NCI-H510A (cell line): Measurements from ENCODE around the gene INPP4B.
"Not testable (repeated sequence)": the region's sequence is repeated elsewhere in the genome, so short reads cannot be mapped to it uniquely, and the experiment has no call there.

Experiments used
- DNase-seq: peaks from one replicate; lab custom pipeline; 2025; lab: John Stamatoyannopoulos, UW

The INPP4B gene

DNA sequence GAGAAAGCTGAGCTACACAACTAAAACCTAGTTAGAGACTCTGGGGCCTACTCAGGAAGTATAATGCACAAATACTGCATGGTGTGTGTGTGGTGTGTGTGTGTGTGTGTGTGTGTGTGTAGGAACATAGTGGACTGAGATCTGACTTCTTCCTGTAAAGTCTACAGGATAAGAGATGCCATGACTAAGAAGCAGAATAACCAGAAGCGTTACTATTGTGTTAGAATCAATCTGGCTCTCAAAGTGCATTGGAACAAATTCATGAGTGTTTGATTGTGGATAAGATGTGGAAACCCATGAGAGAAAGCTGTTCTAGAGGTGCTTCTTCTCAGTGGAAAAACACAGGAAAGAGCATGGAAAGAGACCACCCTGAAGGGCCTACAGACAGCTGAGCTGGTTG is 302.1 kb downstream of the INPP4B start:
- DNase-seq: no peak

DNA sequence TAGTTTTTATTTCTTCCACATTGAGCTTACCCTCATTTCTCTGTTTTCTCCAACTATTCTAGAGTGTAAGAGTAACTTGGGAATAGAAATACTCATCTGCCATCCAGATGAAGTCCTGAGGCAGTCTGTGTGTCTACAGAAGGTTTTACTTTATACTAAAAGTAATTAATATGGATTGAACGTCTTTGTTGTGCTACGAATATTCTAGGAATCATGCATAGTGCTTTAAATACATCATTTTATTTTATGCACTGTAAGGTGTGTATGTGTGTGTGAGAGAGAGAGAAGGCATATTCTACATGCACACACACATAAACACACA is 305.7 kb downstream of the INPP4B start:
- DNase-seq: no peak

DNA sequence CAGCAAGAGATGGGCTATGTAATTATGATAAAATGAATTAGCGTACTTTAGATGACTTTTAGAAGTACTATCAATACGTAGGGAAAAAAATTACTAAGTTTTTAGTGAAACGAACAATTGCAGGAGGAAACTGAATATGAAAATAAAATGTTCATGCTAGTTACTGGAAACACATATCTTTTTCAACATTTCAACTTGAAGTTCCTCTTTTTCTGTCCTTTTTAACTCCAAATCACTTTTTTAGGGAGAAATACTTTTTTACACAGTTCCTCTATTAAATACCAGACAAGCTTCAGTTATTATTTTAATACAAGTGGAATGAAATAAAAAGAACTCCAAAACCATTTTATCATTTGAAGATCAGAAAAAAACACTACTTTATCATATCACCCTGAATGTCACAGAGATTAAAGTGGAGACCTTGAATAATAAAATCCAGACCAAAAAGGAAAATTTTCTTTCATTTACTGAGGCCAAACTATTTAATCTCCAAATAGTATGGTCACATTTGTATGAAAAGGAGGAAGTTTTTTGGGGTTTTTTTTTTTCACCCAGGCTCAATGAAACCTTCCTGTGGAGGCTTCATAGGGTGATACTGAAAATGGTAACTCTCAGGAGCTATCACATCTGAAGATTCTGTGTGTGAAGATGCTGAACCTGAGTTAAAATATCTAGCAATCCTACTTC is 306.2 kb downstream of the INPP4B start:
- DNase-seq: no peak

DNA sequence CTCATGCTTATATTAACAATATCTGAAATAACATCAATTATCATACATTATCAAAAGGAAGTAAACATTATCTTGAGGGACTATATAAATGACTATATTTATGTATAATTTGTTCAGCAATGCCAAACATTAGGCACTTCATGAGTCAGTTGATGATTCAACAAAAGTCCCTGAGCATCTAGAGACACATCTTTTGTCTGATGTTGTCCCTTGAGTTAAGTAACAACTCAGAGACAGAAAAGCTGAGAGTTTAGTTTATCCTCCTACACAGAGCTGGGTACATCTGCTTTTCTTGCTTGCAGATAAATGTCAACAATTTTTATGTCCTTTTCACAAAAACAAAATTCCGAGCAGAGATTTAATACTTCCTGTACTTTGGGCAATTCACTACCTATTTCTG is 311.1 kb downstream of the INPP4B start:
- no peak for DNase-seq

DNA sequence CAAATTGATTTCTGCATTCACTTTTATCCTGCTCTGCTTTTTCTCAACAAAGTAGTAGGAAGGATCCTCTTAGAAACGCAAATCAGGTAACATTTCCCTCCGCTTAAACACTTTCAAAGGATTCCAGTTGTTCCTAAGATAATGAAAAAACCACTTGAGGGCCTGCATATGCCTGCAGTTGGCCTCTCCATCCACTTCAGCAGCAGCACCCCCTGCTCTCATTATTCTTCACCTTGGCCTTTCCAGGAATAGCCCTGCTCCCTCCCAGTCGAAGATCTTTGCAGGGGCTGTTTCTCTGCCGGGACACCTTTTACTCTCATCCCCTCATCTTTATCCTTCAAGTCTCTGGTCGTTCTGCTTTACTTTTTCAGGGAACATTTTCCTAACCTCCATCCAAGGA is 314.0 kb downstream of the INPP4B start:
- no peak for DNase-seq

DNA sequence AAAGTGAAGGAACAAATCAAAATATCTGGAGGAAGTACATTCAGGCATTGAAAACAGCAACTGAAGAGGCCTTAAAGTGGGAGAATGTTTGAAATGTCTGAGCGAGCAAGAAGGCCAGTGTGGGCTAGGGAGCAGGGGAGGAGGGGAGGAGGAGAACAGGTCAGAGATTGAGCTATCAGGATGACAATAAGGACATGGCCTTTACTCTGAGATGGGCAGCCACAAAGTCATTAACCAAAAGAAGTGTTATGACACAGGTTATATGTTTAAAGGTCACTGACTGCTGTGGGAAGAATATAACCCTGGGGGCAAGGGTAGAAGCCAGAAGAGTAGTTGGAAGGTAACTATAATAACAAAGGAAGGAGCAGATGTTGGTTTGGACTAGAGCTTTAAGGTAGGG is 315.4 kb downstream of the INPP4B start:
- no peak for DNase-seq

DNA sequence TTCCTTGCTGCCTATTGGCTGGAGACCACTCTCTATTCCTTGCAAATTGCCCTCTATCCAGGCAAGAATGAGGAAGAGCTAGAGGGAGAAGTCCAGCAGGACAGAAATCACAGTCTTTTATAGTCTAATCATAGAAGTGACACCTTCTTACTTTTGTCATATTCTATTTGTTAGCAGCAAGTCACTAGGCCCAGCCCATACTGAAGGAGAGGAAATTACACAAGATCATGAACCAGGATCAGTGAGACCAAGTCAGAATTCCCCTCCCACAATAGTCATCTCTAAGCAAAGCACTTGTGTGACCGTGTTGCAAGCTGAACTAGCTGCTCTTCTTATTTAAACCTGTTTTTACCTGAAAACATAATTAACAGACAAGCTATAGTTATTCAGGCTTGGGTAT is 317.7 kb downstream of the INPP4B start:
- DNase-seq: no peak

DNA sequence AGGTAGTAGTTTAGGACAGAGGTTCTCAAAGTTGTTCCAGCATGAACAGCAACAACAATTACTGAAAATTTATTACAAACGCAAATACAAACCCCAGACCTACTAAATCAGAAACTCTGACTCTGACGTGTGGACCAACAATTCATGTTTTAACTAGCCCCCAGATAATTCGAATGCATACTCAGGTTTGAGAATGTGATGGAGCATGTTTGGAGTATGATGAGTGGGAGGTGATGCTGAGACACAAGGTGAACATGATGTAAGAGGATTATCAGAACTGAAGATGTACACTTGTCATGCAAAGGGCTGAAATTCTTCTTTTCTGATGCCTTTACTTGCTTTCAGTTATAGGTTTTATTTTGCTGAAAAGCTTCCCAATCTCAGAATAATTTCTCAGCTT is 323.0 kb downstream of the INPP4B start:
- no peak for DNase-seq

DNA sequence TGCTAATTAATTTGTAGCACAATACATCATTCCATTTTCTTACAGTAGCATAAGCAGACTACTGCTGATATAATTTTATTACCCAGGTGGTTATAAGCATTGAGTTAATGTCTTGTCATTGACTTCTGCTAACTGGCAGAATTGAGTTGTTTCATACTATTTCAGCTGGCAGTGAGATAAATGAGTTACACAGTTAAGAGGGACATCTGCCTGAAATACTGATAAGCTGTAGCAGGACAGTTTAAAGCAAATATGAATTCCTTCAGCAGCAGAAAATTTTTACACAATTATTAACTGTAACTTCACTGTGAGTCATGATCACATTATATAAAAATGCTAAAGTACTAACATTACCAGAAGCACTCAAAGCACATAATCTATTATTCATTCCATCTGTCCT is 326.8 kb downstream of the INPP4B start:
- DNase-seq: no peak

DNA sequence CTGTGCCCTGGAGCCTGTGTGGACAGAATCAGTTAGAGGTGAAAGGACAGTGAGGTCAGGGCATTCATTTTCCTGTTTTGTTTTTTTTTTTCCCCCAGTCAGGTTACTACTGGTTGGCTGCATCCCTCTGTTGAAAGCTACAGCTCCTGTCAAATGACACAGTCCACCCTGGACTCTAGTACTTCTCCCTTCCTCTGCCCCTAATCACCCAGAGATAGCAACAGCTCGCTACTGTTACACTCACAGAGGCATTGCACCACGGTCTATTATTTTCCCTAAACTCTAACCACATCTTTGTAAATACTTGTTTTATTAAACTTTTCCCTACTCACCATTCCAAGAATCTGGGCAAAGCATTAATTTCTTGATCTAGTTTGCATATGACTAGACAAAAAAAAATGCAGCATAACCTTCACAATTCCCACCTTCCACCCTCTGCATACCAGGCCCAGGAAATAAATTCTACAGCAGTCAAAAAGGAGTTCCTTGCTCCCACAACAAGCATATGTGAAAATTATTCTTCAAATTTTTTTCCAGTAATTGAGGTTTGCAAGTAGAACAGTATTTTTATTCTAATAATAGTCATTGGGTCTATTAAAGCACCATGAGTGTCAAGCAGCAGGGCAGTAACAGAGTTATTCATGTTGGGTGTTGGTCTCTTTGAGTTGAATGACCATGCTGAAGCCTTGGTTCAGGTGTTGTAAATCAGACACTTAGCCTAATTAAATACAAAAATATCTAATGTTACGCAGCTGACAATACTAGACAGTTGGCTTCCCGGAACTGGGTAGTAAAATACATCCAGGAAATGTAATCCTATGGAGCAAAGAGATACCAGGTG is 329.2 kb downstream of the INPP4B start:
- no peak for DNase-seq

DNA sequence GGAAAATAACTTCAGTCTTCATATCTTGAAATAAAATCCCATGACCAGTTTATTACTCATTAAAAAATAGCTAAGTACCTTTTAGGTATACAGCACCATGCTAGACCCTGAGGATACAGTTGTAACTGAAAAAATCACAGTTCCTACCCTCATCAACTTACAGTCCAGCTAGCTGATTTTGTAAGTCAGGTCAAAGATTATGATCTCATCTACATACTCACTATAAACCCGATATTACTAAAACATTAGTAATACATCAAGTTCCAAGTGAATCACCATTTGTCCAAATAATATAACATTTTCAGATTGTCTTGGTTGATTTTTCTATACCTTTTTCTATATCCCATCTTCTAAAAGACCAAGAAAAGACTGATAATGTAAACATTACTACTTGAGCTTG is 333.9 kb downstream of the INPP4B start:
- no peak for DNase-seq

DNA sequence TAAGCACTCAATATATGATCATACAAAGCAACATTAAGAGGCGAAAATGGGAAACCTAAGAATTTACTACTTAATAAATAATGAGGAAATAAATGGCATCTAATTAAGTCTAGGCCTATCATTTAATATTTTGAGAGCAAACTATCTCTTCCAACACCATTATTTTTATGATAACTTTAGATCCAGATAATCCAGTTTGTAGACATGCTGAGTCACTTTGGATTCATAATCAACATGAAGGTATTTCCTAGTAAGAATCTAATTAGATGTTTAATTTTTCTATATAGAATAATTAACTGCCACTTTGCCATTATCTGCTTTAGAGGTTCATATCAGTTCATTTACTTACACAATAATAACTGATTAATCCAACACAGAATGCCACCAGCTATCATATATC is 336.2 kb downstream of the INPP4B start:
- no peak for DNase-seq

DNA sequence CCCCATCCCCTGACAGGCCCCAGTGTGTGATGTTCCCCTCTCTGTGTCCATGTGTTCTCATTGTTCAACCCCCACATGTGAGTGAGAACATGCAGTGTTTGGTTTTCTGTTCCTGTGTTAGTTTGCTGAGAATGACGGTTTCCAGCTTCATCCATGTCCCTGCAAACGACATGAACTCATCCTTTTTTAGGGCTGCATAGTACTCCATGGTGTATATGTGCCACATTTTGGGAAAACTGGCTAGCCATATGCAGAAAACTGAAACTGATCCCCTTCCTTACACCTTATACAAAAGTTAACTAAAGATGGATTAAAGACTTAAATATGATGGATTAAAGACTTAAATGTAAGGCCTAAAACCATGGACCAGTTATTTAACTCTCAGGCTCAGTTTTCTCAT is 336.7 kb downstream of the INPP4B start:
- DNase-seq: not testable (repeated sequence)

DNA sequence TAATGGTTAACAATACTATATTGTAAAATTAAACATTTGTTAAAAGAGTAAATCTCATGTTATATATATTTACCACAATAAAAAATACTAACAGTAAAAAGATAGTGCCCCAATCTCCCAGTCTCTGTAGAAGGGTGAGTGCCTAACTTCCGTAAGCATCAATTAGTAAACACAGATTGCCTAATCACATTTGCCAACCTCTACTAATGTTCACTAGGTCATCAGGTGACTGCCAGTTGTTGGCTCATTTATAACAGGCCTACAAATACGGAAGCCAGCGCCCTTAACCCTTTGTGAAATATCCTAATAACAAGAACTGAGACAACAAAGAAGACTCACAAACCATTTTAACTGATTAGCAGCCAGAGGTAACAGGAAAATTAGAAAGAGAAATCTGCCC is 345.1 kb downstream of the INPP4B start:
- DNase-seq: peak; percentile 15

DNA sequence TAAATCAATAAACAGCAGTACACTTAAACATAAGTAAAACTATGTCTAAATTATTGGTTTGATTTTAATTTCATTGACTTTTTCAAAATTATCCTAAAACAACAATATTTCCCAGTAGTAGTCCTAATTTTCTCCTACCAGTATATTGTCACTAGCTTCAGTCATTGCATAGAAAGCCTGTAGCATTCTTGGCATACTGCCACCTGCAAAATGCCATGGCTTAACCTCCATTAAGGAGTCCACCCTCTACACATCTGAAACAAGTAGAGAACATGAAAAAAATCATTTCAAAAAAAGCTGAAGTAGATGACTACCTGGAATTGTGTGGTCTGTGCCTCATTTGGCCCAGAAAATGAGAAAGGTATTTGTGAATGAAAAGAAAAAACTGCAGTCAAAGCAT is 348.5 kb downstream of the INPP4B start:
- DNase-seq: no peak

DNA sequence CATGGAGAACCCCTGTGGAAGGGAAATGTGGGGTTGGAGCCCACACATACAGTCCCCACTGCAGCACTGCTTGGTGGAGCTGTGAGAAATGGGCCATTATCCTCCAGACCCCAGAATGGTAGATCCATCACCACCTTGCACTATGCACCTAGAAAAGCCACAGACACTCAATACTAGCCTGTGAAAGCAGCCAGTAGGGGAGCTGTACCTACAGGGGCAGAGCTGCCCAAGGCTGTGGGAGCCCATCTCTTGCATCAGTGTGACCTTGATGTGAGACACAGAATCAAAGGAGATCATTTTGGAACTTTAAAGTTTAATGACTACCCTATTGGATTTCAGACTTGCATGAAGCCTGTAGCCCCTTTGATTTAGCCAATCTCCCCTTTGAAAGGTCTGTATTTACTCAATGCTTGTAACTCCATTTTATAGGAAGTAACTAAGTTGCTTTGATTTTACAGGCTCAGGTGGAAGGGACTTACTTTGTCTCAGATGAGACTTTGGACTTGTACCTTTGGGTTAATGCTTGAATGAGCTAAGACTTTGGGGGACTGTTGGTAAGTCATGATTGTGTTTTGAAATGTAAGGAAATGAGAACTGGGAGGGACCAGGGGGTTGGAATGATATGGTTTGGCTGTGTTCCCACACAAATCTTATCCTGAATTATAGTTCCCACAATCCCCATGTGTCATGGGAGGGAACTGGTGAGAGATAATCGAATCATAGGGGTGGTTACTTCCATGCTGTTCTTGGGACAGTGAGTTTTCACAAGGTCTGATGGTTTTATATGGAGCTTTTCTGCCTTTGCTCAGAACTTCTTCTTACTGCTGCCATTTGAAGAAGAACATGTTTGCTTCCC is 352.6 kb downstream of the INPP4B start:
- DNase-seq: no peak

DNA sequence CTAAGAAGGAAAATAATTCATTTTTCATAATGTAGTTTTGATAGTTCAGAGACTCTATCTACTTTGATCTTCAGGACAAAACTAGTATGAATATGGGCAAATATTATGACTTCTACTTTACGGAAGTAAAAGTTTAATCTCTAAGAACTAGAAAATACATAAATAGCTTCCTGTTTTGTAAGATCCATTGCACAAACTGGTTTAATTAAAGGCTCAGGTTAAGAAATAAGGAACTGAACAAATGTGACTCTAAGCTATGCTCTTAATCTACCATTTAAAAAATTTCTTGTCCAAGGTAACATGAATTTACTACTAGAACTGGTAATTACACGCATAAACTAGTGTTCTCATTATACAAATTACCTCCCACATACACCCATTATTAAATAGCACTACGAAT is 360.6 kb downstream of the INPP4B start:
- DNase-seq: no peak

DNA sequence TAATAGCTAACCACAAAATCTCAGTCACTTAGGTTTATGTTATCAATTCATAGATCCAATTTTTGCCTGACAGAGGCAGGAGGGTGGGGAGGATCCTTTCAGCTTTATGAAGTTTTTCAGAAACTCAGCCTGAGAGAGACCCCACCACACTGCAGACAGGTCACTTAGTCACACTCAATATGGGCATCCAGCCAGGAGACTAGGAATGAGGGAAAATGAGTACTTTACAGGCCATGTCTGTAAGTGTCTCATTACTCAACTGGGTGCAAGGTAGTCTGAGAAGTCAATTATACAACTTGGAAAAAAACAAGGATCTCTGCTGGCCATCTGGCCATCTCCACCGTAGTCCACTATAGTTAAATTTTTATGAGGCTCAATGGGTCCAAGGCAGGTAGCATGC is 365.9 kb downstream of the INPP4B start:
- DNase-seq: no peak

DNA sequence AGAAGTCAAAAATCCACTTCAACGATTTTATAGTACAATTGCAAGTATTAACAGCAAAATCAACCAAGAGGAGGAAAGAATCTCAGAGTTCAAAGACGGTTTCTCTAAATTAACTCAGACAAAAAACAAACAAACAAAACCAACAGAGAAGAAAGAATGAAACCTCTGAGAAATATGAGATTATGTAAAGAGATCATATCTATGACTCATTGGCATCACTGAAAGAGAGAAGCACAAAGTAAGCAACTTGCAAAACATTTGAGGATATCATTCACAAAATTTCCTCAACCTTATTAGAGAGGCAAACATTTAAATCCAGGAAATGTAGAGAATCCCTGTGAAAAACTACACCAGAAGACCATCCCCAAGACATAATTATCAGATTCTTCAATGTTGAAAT is 370.4 kb downstream of the INPP4B start:
- no peak for DNase-seq

DNA sequence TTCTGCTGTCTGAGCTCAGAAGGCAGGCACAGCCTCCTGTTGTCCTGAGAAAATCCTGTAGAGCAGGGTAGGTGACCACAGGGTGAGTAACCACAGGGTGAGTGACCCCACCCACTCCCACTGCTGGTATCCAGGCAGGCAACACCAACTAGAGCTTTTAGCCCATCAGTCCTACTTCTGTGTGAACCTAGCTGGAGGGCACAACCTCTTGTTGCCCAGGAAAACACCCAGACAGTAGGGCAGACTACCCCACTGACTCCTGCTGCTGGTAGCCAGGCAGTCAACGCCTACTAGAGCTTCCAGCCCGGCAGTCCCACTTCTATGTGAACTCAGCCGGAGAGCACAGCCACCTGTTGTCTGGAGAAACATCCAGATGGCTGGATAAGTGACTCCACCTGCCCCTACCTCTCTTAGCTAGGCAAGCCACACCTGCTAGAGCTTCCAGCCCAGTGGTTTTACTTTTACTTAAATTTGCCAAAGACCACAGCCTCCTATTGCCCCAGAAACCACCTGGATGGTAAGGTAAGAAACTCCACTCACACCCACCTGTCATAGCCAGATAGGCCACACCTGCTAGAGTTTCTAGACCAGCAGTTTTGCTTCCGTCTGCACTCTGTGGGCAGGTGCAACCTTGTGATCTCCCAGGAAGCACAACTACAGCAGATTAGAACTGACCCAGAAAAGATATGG is 371.6 kb downstream of the INPP4B start:
- peak; percentile 93 for DNase-seq

DNA sequence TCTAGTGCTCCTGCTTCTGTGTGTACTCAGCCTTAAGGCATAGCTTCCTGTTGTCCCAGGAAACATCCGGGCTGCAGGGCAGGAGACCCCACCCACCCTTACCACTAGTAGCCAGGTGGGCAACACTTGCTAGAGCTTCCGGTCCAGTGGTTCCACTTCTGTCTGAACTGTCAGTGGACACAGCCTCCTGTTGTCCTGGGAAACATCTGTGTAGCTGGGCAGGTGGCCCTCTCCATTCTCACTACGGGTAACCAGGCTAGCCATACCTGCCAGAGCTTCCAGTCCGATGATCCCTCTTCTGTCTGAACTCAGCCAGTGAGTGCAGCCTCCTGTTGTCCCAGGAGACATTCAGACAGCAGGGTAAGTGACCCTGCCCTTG is 372.2 kb downstream of the INPP4B start:
- DNase-seq: no peak

DNA sequence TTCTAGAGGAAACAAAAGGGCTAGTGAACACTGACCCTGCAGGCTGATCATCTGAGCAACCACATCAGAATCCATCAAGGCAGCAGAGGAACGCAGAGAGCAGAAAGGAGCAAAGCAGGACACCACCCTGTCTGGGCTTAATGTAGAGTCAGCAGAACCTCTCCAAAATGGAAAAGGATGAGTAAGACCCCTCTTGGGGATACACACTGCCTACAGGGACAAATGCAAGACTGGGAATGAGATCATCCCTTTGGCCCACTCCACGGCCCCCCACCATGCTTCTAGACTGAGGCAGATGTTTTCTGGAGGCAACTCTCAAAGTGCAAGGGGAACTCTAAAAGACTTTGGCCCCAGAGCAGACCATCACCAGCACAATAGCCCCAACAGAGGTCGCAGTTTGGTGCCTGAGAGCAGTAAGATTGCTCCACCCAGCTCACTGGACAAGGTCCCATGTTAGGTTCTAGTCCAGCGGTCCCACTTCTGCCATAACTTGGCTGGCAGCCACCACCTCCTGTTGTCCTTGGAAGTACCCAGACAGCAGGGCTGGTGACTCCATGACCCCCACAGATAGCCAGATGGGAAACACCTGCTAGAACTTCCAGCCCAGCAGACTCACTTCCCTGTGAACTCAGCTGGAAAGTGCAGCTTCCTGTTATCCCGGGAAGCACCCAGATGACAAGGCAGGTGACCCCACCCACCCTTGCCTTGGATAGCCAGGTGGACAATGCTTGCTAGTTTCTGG is 372.7 kb downstream of the INPP4B start:
- DNase-seq: peak; percentile 79
